Liver (tissue), 3 donors: ENCODE results near the gene FGF12.

Experiments used
- CTCF ChIP-seq: fragments of 150-350 bp; IDR thresholded peaks from 2 replicates; pipeline ENCODE4 v1.5.1; 2017; ENCODE audit warnings: improper control_type of control experiment, low read depth, low read length; ENCODE audit not compliant: missing input control
- EGR1 ChIP-seq, 2 donors: IDR thresholded peaks; 2 replicates each; pipeline ENCODE4 v1.6.1; 2016 to 2018; ENCODE audit warnings: antibody characterized with exemption in 2 of 2, low read depth in 2 of 2
- GABPA ChIP-seq, 2 donors: IDR thresholded peaks in 1 of 2; conservative IDR thresholded peaks in 1 of 2; 2 replicates each; pipeline ENCODE4 v1.6.1; 2016; ENCODE audit warnings: antibody characterized with exemption in 2 of 2, mild to moderate bottlenecking in 1 of 2, moderate library complexity in 1 of 2
- HNF4G ChIP-seq: IDR thresholded peaks from 2 replicates; pipeline ENCODE4 v1.6.1; 2016; ENCODE audit warnings: antibody characterized with exemption
- JUND ChIP-seq, 2 donors: IDR thresholded peaks; 2 replicates each; pipeline ENCODE4 v1.6.1; 2016; ENCODE audit warnings: antibody characterized with exemption in 2 of 2
- NR2F2 ChIP-seq: IDR thresholded peaks from 2 replicates; pipeline ENCODE4 v1.6.1; 2016; ENCODE audit warnings: antibody characterized with exemption
- RAD21 ChIP-seq, 2 donors: IDR thresholded peaks; 2 replicates each; pipeline ENCODE4 v1.6.1; 2016; ENCODE audit warnings: antibody characterized with exemption in 2 of 2, mild to moderate bottlenecking in 2 of 2
- REST ChIP-seq: IDR thresholded peaks from 2 replicates; pipeline ENCODE4 v1.6.1; 2016; ENCODE audit warnings: antibody characterized with exemption, mild to moderate bottlenecking
- RXRA ChIP-seq, 2 donors: IDR thresholded peaks; 2 replicates each; pipeline ENCODE4 v1.6.1; 2017 to 2018; ENCODE audit warnings: antibody characterized with exemption in 2 of 2, mild to moderate bottlenecking in 1 of 2
- SP1 ChIP-seq: IDR thresholded peaks from 2 replicates; pipeline ENCODE4 v1.6.1; 2018; ENCODE audit warnings: antibody characterized with exemption, mild to moderate bottlenecking
- TAF1 ChIP-seq: conservative IDR thresholded peaks from 2 replicates; pipeline ENCODE4 v1.6.1; 2016; ENCODE audit warnings: antibody characterized with exemption, mild to moderate bottlenecking
- TF ChIP-seq, protein P1 (sequence below): IDR thresholded peaks from 2 replicates; pipeline ENCODE4 v1.6.1; 2016; ENCODE audit warnings: antibody characterized with exemption
- TF ChIP-seq, protein P2 (sequence below): IDR thresholded peaks from 2 replicates; pipeline ENCODE4 v1.6.1; 2016; ENCODE audit warnings: antibody characterized with exemption
- donor health status: healthy.
- donor health status: healthy.

DNA sequence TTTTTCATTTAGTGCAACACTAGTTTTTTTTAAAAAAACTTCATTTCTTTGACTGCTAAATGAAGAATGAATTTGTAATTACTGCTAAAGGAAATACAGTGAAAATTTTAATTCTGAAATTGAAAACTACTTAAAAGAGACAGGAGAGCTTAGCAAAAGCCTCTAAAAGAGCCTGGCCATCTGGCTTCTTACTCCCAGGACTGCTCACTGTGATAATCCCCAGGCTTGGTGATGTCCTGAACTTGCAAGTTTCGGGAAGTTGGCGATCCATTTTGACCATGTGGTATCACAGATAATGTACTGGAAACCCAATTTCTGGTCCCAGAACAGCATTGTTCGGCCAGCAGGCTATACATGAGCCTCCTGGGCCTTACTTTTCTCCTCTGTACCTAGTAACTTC, 292.1 kb downstream of the FGF12 start:
- no peak for TF ChIP-seq REST
- TF ChIP-seq CTCF = no peak
- TF ChIP-seq, protein P1, sequence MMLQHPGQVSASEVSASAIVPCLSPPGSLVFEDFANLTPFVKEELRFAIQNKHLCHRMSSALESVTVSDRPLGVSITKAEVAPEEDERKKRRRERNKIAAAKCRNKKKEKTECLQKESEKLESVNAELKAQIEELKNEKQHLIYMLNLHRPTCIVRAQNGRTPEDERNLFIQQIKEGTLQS = no peak
- no peak for TF ChIP-seq NR2F2
- no peak for TF ChIP-seq JUND (IDR thresholded peaks at IDR 0.05)
- no peak for TF ChIP-seq TAF1
- no peak for TF ChIP-seq SP1
- TF ChIP-seq, protein P2, sequence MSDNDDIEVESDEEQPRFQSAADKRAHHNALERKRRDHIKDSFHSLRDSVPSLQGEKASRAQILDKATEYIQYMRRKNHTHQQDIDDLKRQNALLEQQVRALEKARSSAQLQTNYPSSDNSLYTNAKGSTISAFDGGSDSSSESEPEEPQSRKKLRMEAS = no peak
- TF ChIP-seq RAD21 (IDR thresholded peaks at IDR 0.05) = no peak
- no peak for TF ChIP-seq RXRA (IDR thresholded peaks at IDR 0.05)
- TF ChIP-seq GABPA (IDR thresholded peaks at IDR 0.05 in 1 of 2, conservative IDR thresholded peaks at IDR 0.05 in 1 of 2) = no peak
- no peak for TF ChIP-seq HNF4G
- TF ChIP-seq EGR1 (IDR thresholded peaks at IDR 0.05; ENCODE audit: low read depth in 2 of 2) = no peak
